Astrocyte (in vitro differentiated cells and primary cell): ENCODE results near the gene IGF1R. TPM values are rescaled to one million over a fixed set of nuclear protein-coding genes. Genes with fewer than 3 reads are reported as not detected.

Experiments
- DNase-seq: peaks from one replicate; pipeline ENCODE4 v3.0.0-alpha.2; 2010; ENCODE audit warnings: low read depth
- FAIRE-seq: peaks from 2 replicates; lab custom pipeline; 2011; peaks lifted over from hg19 to GRCh38; lab: Jason Lieb, UNC
- H2AFZ ChIP-seq: 2 replicates; pipeline ENCODE4 v1.6.0; 2012; ENCODE audit warnings: low read depth, low read length, inconsistent platforms
- H3K27ac ChIP-seq: 2 replicates; pipeline ENCODE4 v1.5.1; 2011; ENCODE audit warnings: low read depth, low read length, inconsistent platforms
- H3K27me3 ChIP-seq: 2 replicates; pipeline ENCODE4 v1.6.0; 2011; ENCODE audit warnings: low read length, inconsistent platforms; ENCODE audit not compliant: insufficient read depth
- H3K36me3 ChIP-seq: 2 replicates; pipeline ENCODE4 v1.5.1; 2011; ENCODE audit warnings: low read length, inconsistent platforms; ENCODE audit not compliant: insufficient read depth
- H3K4me1 ChIP-seq: 2 replicates; pipeline ENCODE4 v1.5.1; 2011; ENCODE audit warnings: low read length, inconsistent platforms; ENCODE audit not compliant: insufficient read depth
- H3K4me2 ChIP-seq: 2 replicates; pipeline ENCODE4 v1.6.0; 2012; ENCODE audit warnings: low read length, inconsistent platforms
- H3K4me3 ChIP-seq: 2 replicates; pipeline ENCODE4 v1.5.1; 2011; ENCODE audit warnings: low read depth, mild to moderate bottlenecking, low read length, inconsistent platforms; ENCODE audit not compliant: insufficient read depth
- H3K79me2 ChIP-seq: 2 replicates; pipeline ENCODE4 v1.6.0; 2012; ENCODE audit warnings: mild to moderate bottlenecking, low read length, inconsistent platforms; ENCODE audit not compliant: insufficient read depth
- H3K9ac ChIP-seq: 2 replicates; pipeline ENCODE4 v1.6.0; 2012; ENCODE audit warnings: mild to moderate bottlenecking, low read length, inconsistent platforms
- H3K9me3 ChIP-seq: 2 replicates; pipeline ENCODE4 v1.5.1; 2012; ENCODE audit warnings: low read depth, mild to moderate bottlenecking, low read length, inconsistent platforms; ENCODE audit not compliant: insufficient read depth
- H4K20me1 ChIP-seq: 2 replicates; pipeline ENCODE4 v1.6.0; 2012; ENCODE audit warnings: low read length, inconsistent platforms; ENCODE audit not compliant: insufficient read depth
- H3K27ac Mint-ChIP-seq: one replicate; pipeline ENCODE4 v1.8.0; 2021; ENCODE audit warnings: mild to moderate bottlenecking, mixed read lengths; ENCODE audit not compliant: unreplicated experiment
- H3K27me3 Mint-ChIP-seq: one replicate; pipeline ENCODE4 v1.8.0; 2021; ENCODE audit warnings: low read depth, mixed read lengths; ENCODE audit not compliant: unreplicated experiment
- H3K36me3 Mint-ChIP-seq: one replicate; pipeline ENCODE4 v1.8.0; 2021; ENCODE audit warnings: low read depth, mixed read lengths; ENCODE audit not compliant: unreplicated experiment
- H3K4me1 Mint-ChIP-seq: one replicate; pipeline ENCODE4 v1.8.0; 2021; ENCODE audit warnings: low read depth, mixed read lengths; ENCODE audit not compliant: unreplicated experiment
- H3K4me3 Mint-ChIP-seq: one replicate; pipeline ENCODE4 v1.8.0; 2021; ENCODE audit warnings: mild to moderate bottlenecking, moderate library complexity, mixed read lengths; ENCODE audit not compliant: unreplicated experiment
- H3K9me3 Mint-ChIP-seq: one replicate; pipeline ENCODE4 v1.8.0; 2021; ENCODE audit warnings: mild to moderate bottlenecking, mixed read lengths; ENCODE audit not compliant: unreplicated experiment
- CTCF ChIP-seq: IDR thresholded peaks from 2 replicates; pipeline ENCODE4 v1.5.1; 2011; ENCODE audit warnings: low read depth, mild to moderate bottlenecking, inconsistent platforms, low read length, moderate library complexity; ENCODE audit not compliant: insufficient read depth
- EZH2 ChIP-seq: IDR thresholded peaks from 2 replicates; pipeline ENCODE4 v1.6.1; 2012; ENCODE audit warnings: mild to moderate bottlenecking, low read length, inconsistent platforms; ENCODE audit not compliant: insufficient read depth
- total RNA-seq: library from RNA; stranded (reverse); gene quantifications from 2 replicates; pipeline ENCODE4 v1.2.1, GENCODE V29; 2021

Gene IGF1R
- total RNA-seq, 1 donor from 2014 or later: 270 TPM

- no peaks in the 10 kb centered on the region for H3K36me3 ChIP-seq
- DNase-seq (peak; percentile 68), FAIRE-seq (peak; percentile 49)
- peak overlapping the region; percentile 24 for H3K4me3 Mint-ChIP-seq
- H3K4me1 Mint-ChIP-seq: peaks cover 78% of the 10 kb centered on the region
- H3K36me3 Mint-ChIP-seq: no peaks in the 10 kb centered on the region
- H3K9ac ChIP-seq: peak overlapping the region; percentile 42
- H4K20me1 ChIP-seq: peaks cover 80% of the 10 kb centered on the region
- no peaks in the 10 kb centered on the region for H3K9me3 Mint-ChIP-seq
- peak overlapping the region; percentile 21 for H3K4me3 ChIP-seq
- no peaks in the 10 kb centered on the region for H3K27me3 Mint-ChIP-seq
- H3K27ac ChIP-seq: peak overlapping the region; percentile 70
- H3K79me2 ChIP-seq: peaks cover 100% of the 10 kb centered on the region
- peak overlapping the region; percentile 67 for H3K4me2 ChIP-seq
- no peaks in the 10 kb centered on the region for H3K27me3 ChIP-seq
- TF ChIP-seq CTCF: no peak
- no peak for TF ChIP-seq EZH2
- H3K27ac Mint-ChIP-seq: peak overlapping the region; percentile 99
- no peaks in the 10 kb centered on the region for H3K9me3 ChIP-seq
- peaks cover 49% of the 10 kb centered on the region for H3K4me1 ChIP-seq
- no peak overlapping the region for H2AFZ ChIP-seq
These were observed 23.0 kb downstream of the IGF1R start for GRCh38 chr15:98671060-98672008.

GRCh38 chr15:98673133-98673532, 24.8 kb downstream of the IGF1R start:
- no peak overlapping the region for H3K9ac ChIP-seq
- H3K27ac ChIP-seq: no peak overlapping the region
- Mint-ChIP-seq H3K27ac (no peak overlapping the region), H3K4me3 (no peak overlapping the region), H3K27me3 (no peaks in the 10 kb centered on the region), H3K36me3 (peaks cover 6% of the 10 kb centered on the region), H3K9me3 (no peaks in the 10 kb centered on the region), H3K4me1 (peaks cover 70% of the 10 kb centered on the region)
- no peaks in the 10 kb centered on the region for H3K36me3 ChIP-seq
- no peak for FAIRE-seq
- peaks cover 100% of the 10 kb centered on the region for H3K79me2 ChIP-seq
- peaks cover 79% of the 10 kb centered on the region for H4K20me1 ChIP-seq
- H2AFZ ChIP-seq: no peak overlapping the region
- H3K4me2 ChIP-seq: no peak overlapping the region
- TF ChIP-seq CTCF (no peak), EZH2 (no peak)
- no peak overlapping the region for H3K4me3 ChIP-seq
- H3K9me3 ChIP-seq: no peaks in the 10 kb centered on the region
- no peak for DNase-seq
- H3K4me1 ChIP-seq: peaks cover 42% of the 10 kb centered on the region
- no peaks in the 10 kb centered on the region for H3K27me3 ChIP-seq

- H4K20me1 ChIP-seq: peaks cover 79% of the 10 kb centered on the region
- no peaks in the 10 kb centered on the region for H3K9me3 Mint-ChIP-seq
- H3K4me1 Mint-ChIP-seq: peaks cover 64% of the 10 kb centered on the region
- peaks cover 6% of the 10 kb centered on the region for H3K36me3 Mint-ChIP-seq
- no peak for TF ChIP-seq EZH2
- TF ChIP-seq CTCF: no peak
- H3K27me3 Mint-ChIP-seq: no peaks in the 10 kb centered on the region
- H3K27ac Mint-ChIP-seq: peak overlapping the region; percentile 20
- H3K9me3 ChIP-seq: no peaks in the 10 kb centered on the region
- H3K27me3 ChIP-seq: no peaks in the 10 kb centered on the region
- H3K27ac ChIP-seq: no peak overlapping the region
- no peak for FAIRE-seq
- H3K4me3 ChIP-seq: no peak overlapping the region
- H3K79me2 ChIP-seq: peaks cover 100% of the 10 kb centered on the region
- no peak overlapping the region for H2AFZ ChIP-seq
- H3K9ac ChIP-seq: no peak overlapping the region
- H3K4me1 ChIP-seq: peaks cover 30% of the 10 kb centered on the region
- H3K36me3 ChIP-seq: no peaks in the 10 kb centered on the region
- no peak overlapping the region for H3K4me2 ChIP-seq
- peak; percentile 31 for DNase-seq
- H3K4me3 Mint-ChIP-seq: no peak overlapping the region
These were observed 26.0 kb downstream of the IGF1R start for GRCh38 chr15:98674336-98674735.
